H1 (cell line): ENCODE results near the gene C1QL1. TPM values are rescaled to one million over a fixed set of nuclear protein-coding genes. Genes with fewer than 3 reads are reported as not detected.

Experiments
- CTCF ChIA-PET: fragments of 300-600 bp; sonication (Branson Sonifier 250); formaldehyde crosslinking; loops from one replicate; lab custom pipeline; 2021; ENCODE audit not compliant: partially characterized antibody; lab: Charles Lee
- POLR2A ChIA-PET: fragments of 300-600 bp; sonication (Branson Sonifier 250); formaldehyde crosslinking; loops from one replicate; lab custom pipeline; 2021; ENCODE audit warnings: inconsistent platforms; ENCODE audit not compliant: partially characterized antibody; lab: Charles Lee
- DNase-seq, 2 experiments: peaks; one replicate each; pipeline versions ENCODE4 v3.0.0 to v3.0.0-alpha.2; 2010 to 2022; ENCODE audit warnings: low spot score in 2 of 2, low read depth in 1 of 2, mixed read lengths in 1 of 2
- FAIRE-seq: peaks from 2 replicates; lab custom pipeline; 2011; peaks lifted over from hg19 to GRCh38; lab: Jason Lieb, UNC
- H2AFZ ChIP-seq: 2 replicates; pipeline ENCODE4 v1.8.1; 2012; ENCODE audit warnings: low read length, inconsistent platforms
- H2AK5ac ChIP-seq: 2 replicates; pipeline ENCODE4 v1.6.1; 2013; ENCODE audit warnings: low read depth, low read length
- H2BK120ac ChIP-seq: replicated peaks from 2 replicates; pipeline ENCODE3; 2013; ENCODE audit warnings: low read depth, low read length, inconsistent platforms
- H2BK12ac ChIP-seq: 2 replicates; pipeline ENCODE4 v1.6.1; 2013; ENCODE audit warnings: low read depth, low read length
- H2BK15ac ChIP-seq: 2 replicates; pipeline ENCODE4 v1.6.1; 2013; ENCODE audit warnings: low read length
- H2BK20ac ChIP-seq: 2 replicates; pipeline ENCODE4 v1.6.1; 2013; ENCODE audit warnings: low read length
- H2BK5ac ChIP-seq: 2 replicates; pipeline ENCODE4 v1.6.1; 2013; ENCODE audit warnings: low read depth, low read length
- H3K14ac ChIP-seq: 2 replicates; pipeline ENCODE4 v1.6.1; 2013; ENCODE audit warnings: inconsistent platforms; ENCODE audit not compliant: insufficient read length
- H3K18ac ChIP-seq: 2 replicates; pipeline ENCODE4 v1.6.1; 2013; ENCODE audit warnings: low read length; ENCODE audit errors: extremely low read depth
- H3K23ac ChIP-seq: 2 replicates; pipeline ENCODE4 v1.6.1; 2013; ENCODE audit warnings: inconsistent platforms; ENCODE audit not compliant: insufficient read length
- H3K23me2 ChIP-seq: 2 replicates; pipeline ENCODE4 v1.6.1; 2013; ENCODE audit warnings: low read depth, low read length
- H3K27ac ChIP-seq: 2 replicates; pipeline ENCODE4 v1.6.1; 2011; ENCODE audit warnings: low read depth, low read length, inconsistent platforms
- H3K27me3 ChIP-seq, 4 experiments: replicated peaks in 1 of 4; 1 replicate in 1 of 4; 2 replicates in 3 of 4; pipeline versions ENCODE4 v1.6.1 to v1.8.1; 2011 to 2013; ENCODE audit warnings: low read length in 3 of 4, mild to moderate bottlenecking in 3 of 4, inconsistent platforms in 2 of 4, mixed read lengths in 2 of 4, moderate library complexity in 1 of 4; ENCODE audit not compliant: control insufficient read depth in 3 of 4, insufficient read depth in 3 of 4; ENCODE audit errors: extremely low read depth in 1 of 4
- H3K36me3 ChIP-seq, 4 experiments: 2 replicates each; pipeline versions ENCODE4 v1.6.1 to v1.8.1; 2011 to 2013; ENCODE audit warnings: mild to moderate bottlenecking in 4 of 4, low read length in 3 of 4, moderate library complexity in 2 of 4, control low read depth in 1 of 4, inconsistent platforms in 1 of 4; ENCODE audit not compliant: insufficient read depth in 4 of 4, control insufficient read depth in 2 of 4
- H3K4ac ChIP-seq: replicated peaks from 2 replicates; pipeline ENCODE3; 2013; ENCODE audit warnings: low read length, low read depth, mixed read lengths, inconsistent platforms; ENCODE audit not compliant: insufficient read length
- H3K4me1 ChIP-seq, 4 experiments: replicated peaks in 1 of 4; 1 replicate in 1 of 4; 2 replicates in 3 of 4; pipeline versions ENCODE4 v1.6.1 to v1.8.1; 2011 to 2013; ENCODE audit warnings: low read length in 3 of 4, inconsistent platforms in 2 of 4, mixed read lengths in 1 of 4; ENCODE audit not compliant: insufficient read depth in 4 of 4, control insufficient read depth in 3 of 4
- H3K4me2 ChIP-seq, 2 experiments: 2 replicates each; pipeline versions ENCODE4 v1.6.1 to v1.8.1; 2011 to 2013; ENCODE audit warnings: low read depth in 2 of 2, low read length in 2 of 2, control low read depth in 1 of 2, inconsistent platforms in 1 of 2, mild to moderate bottlenecking in 1 of 2; ENCODE audit not compliant: insufficient read depth in 1 of 2
- H3K4me3 ChIP-seq, 4 experiments: fragments of 200-600, 300-600 bp in 1 of 4; sonication (generic), shearing (Covaris generic), sonication (Bioruptor Twin) in 1 of 4; 2 replicates each; pipeline versions ENCODE4 v1.5.1 to v1.8.1; 2011 to 2016; ENCODE audit warnings: low read length in 4 of 4, low read depth in 3 of 4, control low read depth in 2 of 4, inconsistent platforms in 2 of 4, mild to moderate bottlenecking in 2 of 4, mixed read lengths in 1 of 4, moderate library complexity in 1 of 4; ENCODE audit not compliant: insufficient read depth in 2 of 4; ENCODE audit errors: extremely low read depth in 1 of 4
- H3K56ac ChIP-seq: replicated peaks from 2 replicates; pipeline ENCODE3; 2013; ENCODE audit warnings: low read depth, mild to moderate bottlenecking, mixed read lengths, low read length, inconsistent platforms; ENCODE audit not compliant: insufficient read length
- H3K79me1 ChIP-seq: 2 replicates; pipeline ENCODE4 v1.6.1; 2013; ENCODE audit warnings: low read depth, low read length, control low read depth
- H3K79me2 ChIP-seq, 2 experiments: 2 replicates each; pipeline versions ENCODE4 v1.6.1 to v1.8.1; 2012 to 2013; ENCODE audit warnings: low read length in 2 of 2, mild to moderate bottlenecking in 2 of 2, inconsistent platforms in 1 of 2; ENCODE audit not compliant: insufficient read depth in 2 of 2, control insufficient read depth in 1 of 2
- H3K9ac ChIP-seq, 4 experiments: replicated peaks in 1 of 4; 1 replicate in 1 of 4; 2 replicates in 3 of 4; pipeline versions ENCODE4 v1.6.1 to v1.8.1; 2011 to 2013; ENCODE audit warnings: low read depth in 3 of 4, low read length in 3 of 4, control low read depth in 2 of 4, mild to moderate bottlenecking in 2 of 4, moderate library complexity in 2 of 4, inconsistent platforms in 1 of 4; ENCODE audit errors: extremely low read depth in 1 of 4
- H3K9me3 ChIP-seq, 2 experiments: 2 replicates each; pipeline versions ENCODE4 v1.6.1 to v1.8.1; 2012 to 2013; ENCODE audit warnings: mild to moderate bottlenecking in 2 of 2, moderate library complexity in 2 of 2, control low read depth in 1 of 2, inconsistent platforms in 1 of 2, low read depth in 1 of 2, low read length in 1 of 2, mixed read lengths in 1 of 2; ENCODE audit not compliant: insufficient read depth in 2 of 2
- H4K20me1 ChIP-seq, 2 experiments: replicated peaks in 1 of 2; 2 replicates each; pipeline versions ENCODE3 to v1.8.1; 2011 to 2013; ENCODE audit warnings: inconsistent platforms in 2 of 2, low read length in 2 of 2, mild to moderate bottlenecking in 1 of 2; ENCODE audit not compliant: insufficient read depth in 2 of 2, control insufficient read depth in 1 of 2
- H4K5ac ChIP-seq: 2 replicates; pipeline ENCODE4 v1.6.1; 2013; ENCODE audit warnings: low read length, low read depth, mixed read lengths, inconsistent platforms; ENCODE audit not compliant: insufficient read length
- H4K8ac ChIP-seq: 2 replicates; pipeline ENCODE4 v1.8.0; 2013; ENCODE audit warnings: mild to moderate bottlenecking, moderate library complexity, low read length, inconsistent platforms; ENCODE audit not compliant: insufficient read depth; ENCODE audit errors: extremely low read depth
- H4K91ac ChIP-seq: replicated peaks from 2 replicates; pipeline ENCODE3; 2013; ENCODE audit warnings: low read length, mixed read lengths, inconsistent platforms; ENCODE audit not compliant: insufficient read length
- CBX8 ChIP-seq: fragments of 300-800, 300-1000 bp; sonication (generic); IDR thresholded peaks from 2 replicates; pipeline ENCODE4 v1.7.1; 2016; ENCODE audit warnings: low read depth, low read length, borderline replicate concordance
- CEBPB ChIP-seq: IDR thresholded peaks from 2 replicates; pipeline ENCODE4 v1.6.1; 2012; ENCODE audit warnings: low read depth, low read length
- CHD1 ChIP-seq: IDR thresholded peaks from 2 replicates; pipeline ENCODE4 v1.6.1; 2012; ENCODE audit warnings: low read depth, low read length, improper control_type of control experiment
- CREB1 ChIP-seq: IDR thresholded peaks from 2 replicates; pipeline ENCODE4 v1.6.1; 2012; ENCODE audit warnings: inconsistent platforms
- CTBP2 ChIP-seq: IDR thresholded peaks from 2 replicates; pipeline ENCODE4 v1.7.0; 2011; ENCODE audit warnings: borderline replicate concordance, mild to moderate bottlenecking, moderate library complexity, mixed read lengths, low read length; ENCODE audit not compliant: insufficient read depth, insufficient read length
- JUND ChIP-seq: IDR thresholded peaks from 2 replicates; pipeline ENCODE4 v1.6.1; 2011; ENCODE audit warnings: mild to moderate bottlenecking, improper control_type of control experiment, low read length
- RXRA ChIP-seq: IDR thresholded peaks from 2 replicates; pipeline ENCODE4 v1.6.1; 2011; ENCODE audit warnings: low read depth, mild to moderate bottlenecking, low read length, moderate library complexity; ENCODE audit not compliant: insufficient read depth
- SIN3A ChIP-seq, 2 experiments: IDR thresholded peaks in 1 of 2; conservative IDR thresholded peaks in 1 of 2; 2 replicates each; pipeline ENCODE4 v1.6.1; 2011 to 2012; ENCODE audit warnings: low read length in 2 of 2, improper control_type of control experiment in 1 of 2, low read depth in 1 of 2, mild to moderate bottlenecking in 1 of 2
- SIX5 ChIP-seq: IDR thresholded peaks from 2 replicates; pipeline ENCODE4 v1.6.1; 2011; ENCODE audit warnings: mild to moderate bottlenecking, low read depth, low read length
- SP2 ChIP-seq: IDR thresholded peaks from 2 replicates; pipeline ENCODE4 v1.6.1; 2012; ENCODE audit warnings: mild to moderate bottlenecking, low read length, inconsistent platforms
- WGBS, 2 experiments: shearing (Covaris generic) in 1 of 2; methylation state at CpG; one replicate each; pipeline versions ENCODE4 v1.1.6 to v1.1.7; 2013 to 2015; ENCODE audit warnings: low lambda C conversion rate in 2 of 2, mixed read lengths in 2 of 2, inconsistent platforms in 1 of 2, low coverage in 1 of 2, missing lambda C conversion rate in 1 of 2; ENCODE audit not compliant: insufficient replicate concordance in 2 of 2, insufficient coverage in 1 of 2, insufficient read length in 1 of 2; ENCODE audit errors: extremely low coverage in 1 of 2, missing lambda C conversion rate in 1 of 2; 5-methylcytosine and 5-hydroxymethylcytosine counted together
- polyA plus RNA-seq, 7 experiments: library from polyadenylated mRNA; depleted of rRNA in 3 of 7; stranded (reverse) in 5 of 7; unstranded in 2 of 7; fragments of >200 nt in 5 of 7; fragments of 200-250 nt in 2 of 7; gene quantifications; 1 replicate in 5 of 7; 2 replicates in 1 of 7; 4 replicates in 1 of 7; pipeline versions ENCODE4 v1.2.1 to v1.2.3, GENCODE V29; 2011 to 2013; ENCODE audit warnings: missing spikeins in 2 of 7, mixed read lengths in 2 of 7
- total RNA-seq: library from RNA; stranded (reverse); fragmentation: NEBNext Ultra II Directional; extraction: Animal tissue kit (Norgen Biotek cat#: 25700); gene quantifications from 2 replicates; pipeline ENCODE4 v1.2.1, GENCODE V29; 2021
- TF ChIP-seq, protein P1 (sequence below): IDR thresholded peaks from 2 replicates; pipeline ENCODE4 v1.6.1; 2012; ENCODE audit warnings: inconsistent platforms
- TF ChIP-seq, protein P2 (sequence below): IDR thresholded peaks from 2 replicates; pipeline ENCODE4 v1.6.1; 2012; ENCODE audit warnings: inconsistent platforms

The C1QL1 gene
- total and polyA plus RNA-seq, 2 of the 8 experiments (the other 6 are each of a cell fraction or from before 2014, with no cell fraction given), result 7.6 to 10.5 TPM

DNA sequence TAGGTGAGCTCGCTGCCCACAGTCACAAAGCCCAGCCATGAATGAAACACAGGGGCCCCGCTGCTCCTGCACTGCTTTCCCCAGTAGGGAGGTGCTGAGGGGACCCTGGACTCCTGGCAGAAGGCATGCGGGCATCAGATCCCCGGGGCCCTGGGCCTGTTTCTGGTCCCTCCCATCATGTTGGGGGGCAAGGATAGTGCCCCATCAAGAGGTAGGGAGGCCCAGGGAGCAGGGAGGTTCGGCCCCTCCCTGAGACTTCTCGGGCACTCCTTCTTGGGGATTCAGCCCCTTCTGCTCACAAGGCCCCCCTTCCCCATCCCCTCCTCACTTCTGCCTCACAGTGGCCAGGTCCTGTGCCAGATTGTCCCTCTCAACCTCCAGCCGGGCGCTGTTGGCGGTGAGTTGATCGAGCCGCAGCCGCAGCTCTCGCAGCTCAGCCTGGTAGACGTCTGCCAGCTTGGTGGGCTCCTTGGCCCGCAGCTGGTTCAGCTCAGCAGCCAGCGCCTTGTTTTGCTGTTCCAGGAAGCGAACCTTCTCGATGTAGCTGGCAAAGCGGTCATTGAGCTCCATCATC is 53.3 kb downstream of the C1QL1 start:
- no peak for FAIRE-seq
- TF ChIP-seq SIX5 (no peak), CEBPB (no peak), CTBP2 (no peak), SIN3A (conservative IDR thresholded peaks at IDR 0.05 in 1 of 2, IDR thresholded peaks at IDR 0.05 in 1 of 2; ENCODE audit: low read depth in 1 of 2, low read length in 2 of 2) (no peak), SP2 (no peak), CREB1 (no peak), CHD1 (no peak), JUND (no peak), RXRA (no peak), CBX8 (no peak)
- TF ChIP-seq, protein P1, sequence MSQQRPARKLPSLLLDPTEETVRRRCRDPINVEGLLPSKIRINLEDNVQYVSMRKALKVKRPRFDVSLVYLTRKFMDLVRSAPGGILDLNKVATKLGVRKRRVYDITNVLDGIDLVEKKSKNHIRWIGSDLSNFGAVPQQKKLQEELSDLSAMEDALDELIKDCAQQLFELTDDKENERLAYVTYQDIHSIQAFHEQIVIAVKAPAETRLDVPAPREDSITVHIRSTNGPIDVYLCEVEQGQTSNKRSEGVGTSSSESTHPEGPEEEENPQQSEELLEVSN, result no peak
- TF ChIP-seq, protein P2, sequence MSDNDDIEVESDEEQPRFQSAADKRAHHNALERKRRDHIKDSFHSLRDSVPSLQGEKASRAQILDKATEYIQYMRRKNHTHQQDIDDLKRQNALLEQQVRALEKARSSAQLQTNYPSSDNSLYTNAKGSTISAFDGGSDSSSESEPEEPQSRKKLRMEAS, result no peak

More for the DNA sequence above, 53.3 kb downstream of the C1QL1 start:
- H3K79me2 ChIP-seq, result no peaks in the 10 kb centered on the region
- peaks cover 0 to 5% (median 5%) of the 10 kb centered on the region in 4 experiments; a peak in 5 of 7 replicates for H3K4me1 ChIP-seq
- no peak overlapping the region for H4K91ac ChIP-seq
- POLR2A ChIA-PET, result interaction anchor here (1.2 kb wide), 1 partner anchor 11 kb away, joined by 4 read pairs; a partner anchor contains a TSS
- peaks cover 6% of the 10 kb centered on the region for H3K23me2 ChIP-seq
- no peak overlapping the region for H3K14ac ChIP-seq
- H2AK5ac ChIP-seq, result no peak overlapping the region
- no peak overlapping the region for H2AFZ ChIP-seq
- H3K56ac ChIP-seq, result no peak overlapping the region
- CTCF ChIA-PET, result interaction anchor here (0.6 to 8.4 kb wide), 9 partner anchors 7 to 339 kb away, joined by 3 to 83 read pairs (median 4); no protein-coding TSS in a partner anchor
- no peak overlapping the region for H3K4me2 ChIP-seq
- no peaks in the 10 kb centered on the region for H4K20me1 ChIP-seq
- H3K18ac ChIP-seq, result no peak overlapping the region
- no peak overlapping the region for H4K8ac ChIP-seq
- H3K27ac ChIP-seq, result no peak overlapping the region
- no peak overlapping the region for H2BK15ac ChIP-seq
- H3K23ac ChIP-seq, result no peak overlapping the region
- no peak overlapping the region for H3K4ac ChIP-seq
- no peak overlapping the region for H4K5ac ChIP-seq
- H3K4me3 ChIP-seq, result no peak overlapping the region
- H2BK120ac ChIP-seq, result no peak overlapping the region
- no peak overlapping the region for H2BK12ac ChIP-seq
- 91% methylated on average over 19 of the region's 19 CpGs; no CpG with 5 or more reads in 1 of the 2 experiments for WGBS, 2 experiments
- no peaks in the 10 kb centered on the region for H3K79me1 ChIP-seq
- no peak overlapping the region for H2BK20ac ChIP-seq
- DNase-seq, result no peak
- H3K9ac ChIP-seq, result no peak overlapping the region
- H3K27me3 ChIP-seq, result peaks cover 0 to 21% (median 15%) of the 10 kb centered on the region in 4 experiments; a peak in 6 of 7 replicates
- H3K36me3 ChIP-seq, result no peaks in the 10 kb centered on the region
- no peak overlapping the region for H2BK5ac ChIP-seq
- H3K9me3 ChIP-seq, result no peaks in the 10 kb centered on the region
